Neuron (in vitro differentiated cells): ENCODE data around the gene MAEA.

ENCODE experiments used
- H2AFZ ChIP-seq: one replicate; pipeline ENCODE4 v1.6.1; 2013; ENCODE audit warnings: low read depth, mild to moderate bottlenecking, inconsistent platforms, low read length, moderate library complexity
- H3K27me3 ChIP-seq: one replicate; pipeline ENCODE4 v1.6.1; 2013; ENCODE audit warnings: low read length; ENCODE audit not compliant: insufficient read depth
- H3K36me3 ChIP-seq: one replicate; pipeline ENCODE4 v1.6.1; 2013; ENCODE audit warnings: low read length; ENCODE audit not compliant: insufficient read depth
- H3K4me1 ChIP-seq: one replicate; pipeline ENCODE4 v1.6.1; 2013; ENCODE audit warnings: low read length; ENCODE audit not compliant: insufficient read depth
- H3K4me3 ChIP-seq: 2 replicates; pipeline ENCODE4 v1.5.1; 2013; ENCODE audit warnings: mild to moderate bottlenecking, low read length, moderate library complexity
- H3K9me3 ChIP-seq: one replicate; pipeline ENCODE4 v1.6.1; 2013; ENCODE audit warnings: low read length

MAEA gene

GRCh38 chr4:1376391-1376840 is 86.7 kb downstream of the MAEA start:
- Histone ChIP-seq H3K4me3 (no peak overlapping the region), H3K4me1 (no peaks in the 10 kb centered on the region), H3K36me3 (peaks cover 12% of the 10 kb centered on the region), H3K9me3 (peaks cover 6% of the 10 kb centered on the region), H2AFZ (no peak overlapping the region), H3K27me3 (no peaks in the 10 kb centered on the region)

- H3K36me3 ChIP-seq, result peaks cover 8% of the 10 kb centered on the region
- H3K9me3 ChIP-seq, result peaks cover 5% of the 10 kb centered on the region
- H2AFZ ChIP-seq, result no peak overlapping the region
Observed at GRCh38 chr4:1376841-1377605, 87.3 kb downstream of the MAEA start.

GRCh38 chr4:1377606-1378261 is 88.0 kb downstream of the MAEA start:
- H3K27me3 ChIP-seq, result no peaks in the 10 kb centered on the region
- H3K4me1 ChIP-seq, result no peaks in the 10 kb centered on the region
- no peak overlapping the region for H3K4me3 ChIP-seq
- no peak overlapping the region for H2AFZ ChIP-seq
- H3K9me3 ChIP-seq, result no peaks in the 10 kb centered on the region
- H3K36me3 ChIP-seq, result peaks cover 6% of the 10 kb centered on the region

More at GRCh38 chr4:1376841-1377605, 87.3 kb downstream of the MAEA start:
- Histone ChIP-seq H3K4me1 (no peaks in the 10 kb centered on the region), H3K27me3 (no peaks in the 10 kb centered on the region), H3K4me3 (no peak overlapping the region)

GRCh38 chr4:1378559-1379231 is 89.0 kb downstream of the MAEA start:
- Histone ChIP-seq H3K4me3 (no peak overlapping the region), H3K4me1 (no peaks in the 10 kb centered on the region), H3K27me3 (no peaks in the 10 kb centered on the region), H3K9me3 (no peaks in the 10 kb centered on the region), H2AFZ (no peak overlapping the region), H3K36me3 (peaks cover 6% of the 10 kb centered on the region)

- Histone ChIP-seq H3K4me1 (no peaks in the 10 kb centered on the region), H3K36me3 (peaks cover 6% of the 10 kb centered on the region), H3K27me3 (no peaks in the 10 kb centered on the region), H3K9me3 (no peaks in the 10 kb centered on the region), H2AFZ (no peak overlapping the region), H3K4me3 (no peak overlapping the region)
Observed at GRCh38 chr4:1379351-1379781, 89.7 kb downstream of the MAEA start.

- no peaks in the 10 kb centered on the region for H3K27me3 ChIP-seq
- H3K4me1 ChIP-seq, result no peaks in the 10 kb centered on the region
- H3K4me3 ChIP-seq, result no peak overlapping the region
- peaks cover 11% of the 10 kb centered on the region for H3K36me3 ChIP-seq
- no peaks in the 10 kb centered on the region for H3K9me3 ChIP-seq
- H2AFZ ChIP-seq, result no peak overlapping the region
Observed at GRCh38 chr4:1379801-1380331, 90.2 kb downstream of the MAEA start.

- H3K4me3 ChIP-seq, result no peak overlapping the region
- no peaks in the 10 kb centered on the region for H3K4me1 ChIP-seq
- no peak overlapping the region for H2AFZ ChIP-seq
- no peaks in the 10 kb centered on the region for H3K27me3 ChIP-seq
- H3K36me3 ChIP-seq, result peaks cover 16% of the 10 kb centered on the region
- no peaks in the 10 kb centered on the region for H3K9me3 ChIP-seq
Observed at GRCh38 chr4:1380368-1381151, 90.9 kb downstream of the MAEA start.

- Histone ChIP-seq H3K9me3 (peaks cover 4% of the 10 kb centered on the region), H3K27me3 (no peaks in the 10 kb centered on the region), H3K4me1 (no peaks in the 10 kb centered on the region), H3K36me3 (peaks cover 15% of the 10 kb centered on the region), H3K4me3 (no peak overlapping the region), H2AFZ (no peak overlapping the region)
Observed at GRCh38 chr4:1381181-1381621, 91.5 kb downstream of the MAEA start.

GRCh38 chr4:1381944-1382541 is 92.4 kb downstream of the MAEA start:
- Histone ChIP-seq H3K36me3 (peaks cover 16% of the 10 kb centered on the region), H3K9me3 (peaks cover 6% of the 10 kb centered on the region)

GRCh38 chr4:1382776-1383727 is 93.4 kb downstream of the MAEA start:
- Histone ChIP-seq H3K36me3 (peaks cover 16% of the 10 kb centered on the region), H2AFZ (no peak overlapping the region), H3K4me3 (no peak overlapping the region), H3K4me1 (no peaks in the 10 kb centered on the region), H3K27me3 (no peaks in the 10 kb centered on the region), H3K9me3 (peaks cover 6% of the 10 kb centered on the region)

More at GRCh38 chr4:1381944-1382541, 92.4 kb downstream of the MAEA start:
- no peak overlapping the region for H2AFZ ChIP-seq
- no peak overlapping the region for H3K4me3 ChIP-seq
- H3K27me3 ChIP-seq, result no peaks in the 10 kb centered on the region
- H3K4me1 ChIP-seq, result no peaks in the 10 kb centered on the region

GRCh38 chr4:1383728-1384591 is 94.3 kb downstream of the MAEA start:
- Histone ChIP-seq H3K36me3 (peaks cover 16% of the 10 kb centered on the region), H2AFZ (no peak overlapping the region), H3K9me3 (peaks cover 6% of the 10 kb centered on the region), H3K4me1 (no peaks in the 10 kb centered on the region), H3K27me3 (no peaks in the 10 kb centered on the region), H3K4me3 (no peak overlapping the region)
